Fibroblast of villous mesenchyme (primary cell): ENCODE results near the gene MAGI2. TPM values are rescaled to one million over a fixed set of nuclear protein-coding genes. Genes with fewer than 3 reads are reported as not detected.

Experiments used
- DNase-seq: peaks from one replicate; pipeline ENCODE4 v3.0.0-alpha.2; 2010; ENCODE audit warnings: low read depth
- H3K4me3 ChIP-seq: 2 replicates; pipeline ENCODE4 v1.5.1; 2011; ENCODE audit warnings: low read depth, mild to moderate bottlenecking, low read length
- CTCF ChIP-seq: IDR thresholded peaks from 2 replicates; pipeline ENCODE4 v1.5.1; 2012; ENCODE audit warnings: low read depth, mild to moderate bottlenecking, low read length; ENCODE audit not compliant: insufficient read depth
- small RNA-seq: library from RNA; depleted of rRNA; stranded (forward); fragments of <200 nt; gene quantifications from one replicate; pipeline ENCODE3, GENCODE V24; 2012
- total RNA-seq: library from RNA; depleted of rRNA; stranded (reverse); fragments of >200 nt; gene quantifications from 2 replicates; pipeline ENCODE4 v1.2.3, GENCODE V29; 2012

MAGI2 gene
- total RNA-seq, 1 donor = 24.6 TPM

GRCh38 chr7:77967429-77967828, 1486.0 kb downstream of the MAGI2 start:
- no peak for DNase-seq

More at GRCh38 chr7:77967429-77967828, 1486.0 kb downstream of the MAGI2 start:
- TF ChIP-seq CTCF = no peak
- no peak overlapping the region for H3K4me3 ChIP-seq

Small RNAs within 50 kb of the gene (small RNA-seq; reads per million reads assigned to genes)
- gene RNU6-337P (not detected), gene RNU6-530P (not detected)
